SK-N-SH treated with all-trans-retinoic acid at 6 μM for 48 hours (cell line): ENCODE measurements around the gene ST6GALNAC1.
A peak's percentile ranks its signal among the peaks of the same experiment; 100 is the strongest.

Source experiments
- ATAC-seq: fragments of 200-7000 bp; cut with Tn5 transposase; 3 replicates; pipeline ENCODE4 v1.9.1; 2020; ENCODE audit warnings: mild to moderate bottlenecking, moderate library complexity
- ARNTL ChIP-seq: fragments of 450-650 bp; formaldehyde crosslinking; IDR thresholded peaks from 2 replicates; pipeline ENCODE4 v1.5.0; 2020; ENCODE audit warnings: low read depth, mild to moderate bottlenecking, moderate library complexity, borderline replicate concordance
- CREB5 ChIP-seq: fragments of 250-450 bp; sonication (Bioruptor Pico); IDR thresholded peaks from 2 replicates; pipeline ENCODE4 v1.5.1; 2020; ENCODE audit warnings: low read depth, mild to moderate bottlenecking, moderate library complexity
- CSDC2 ChIP-seq: fragments of 250-450 bp; sonication (Bioruptor Pico); IDR thresholded peaks from 2 replicates; pipeline ENCODE4 v1.5.0; 2020; ENCODE audit warnings: mild to moderate bottlenecking, moderate library complexity
- CSRNP3 ChIP-seq: fragments of 250-450 bp; sonication (Bioruptor Pico); IDR thresholded peaks from 2 replicates; pipeline ENCODE4 v1.5.1; 2021; ENCODE audit warnings: mild to moderate bottlenecking, moderate library complexity
- GLIS3 ChIP-seq: fragments of 250-450 bp; sonication (Bioruptor Pico); IDR thresholded peaks from 2 replicates; pipeline ENCODE4 v1.5.0; 2020; ENCODE audit warnings: mild to moderate bottlenecking, moderate library complexity
- ISL1 ChIP-seq: fragments of 250-450 bp; sonication (Bioruptor Pico); IDR thresholded peaks from 2 replicates; pipeline ENCODE4 v2.1.2; 2022; ENCODE audit warnings: mild to moderate bottlenecking, moderate library complexity
- OSR1 ChIP-seq: fragments of 250-450 bp; sonication (Bioruptor Pico); IDR thresholded peaks from 2 replicates; pipeline ENCODE4 v1.8.0; 2022; ENCODE audit warnings: moderate library complexity, mild to moderate bottlenecking, inconsistent platforms
- PATZ1 ChIP-seq: fragments of 250-450 bp; sonication (Bioruptor Pico); IDR thresholded peaks from 2 replicates; pipeline ENCODE4 v1.8.0; 2020; ENCODE audit warnings: mild to moderate bottlenecking, moderate library complexity, borderline replicate concordance
- POU6F1 ChIP-seq: fragments of 250-450 bp; sonication (Bioruptor Pico); IDR thresholded peaks from 2 replicates; pipeline ENCODE4 v1.8.0; 2021; ENCODE audit warnings: low read depth, mild to moderate bottlenecking, moderate library complexity, borderline replicate concordance
- RARB ChIP-seq: fragments of 250-450 bp; sonication (Bioruptor Pico); IDR thresholded peaks from 2 replicates; pipeline ENCODE4 v1.8.0; 2021; ENCODE audit warnings: mild to moderate bottlenecking, moderate library complexity
- SNAI2 ChIP-seq: fragments of 250-450 bp; sonication (Bioruptor Pico); IDR thresholded peaks from 2 replicates; pipeline ENCODE4 v1.5.0; 2020; ENCODE audit warnings: mild to moderate bottlenecking, moderate library complexity
- TCF4 ChIP-seq: fragments of 250-450 bp; sonication (Bioruptor Pico); IDR thresholded peaks from 2 replicates; pipeline ENCODE4 v1.8.0; 2021; ENCODE audit warnings: mild to moderate bottlenecking, moderate library complexity, borderline replicate concordance
- TOX ChIP-seq: fragments of 250-450 bp; sonication (Bioruptor Pico); IDR thresholded peaks from 2 replicates; pipeline ENCODE4 v1.8.0; 2021; ENCODE audit warnings: mild to moderate bottlenecking, moderate library complexity, borderline replicate concordance
- TSHZ2 ChIP-seq: fragments of 250-450 bp; sonication (Bioruptor Pico); IDR thresholded peaks from 2 replicates; pipeline ENCODE4 v1.5.0; 2020; ENCODE audit warnings: mild to moderate bottlenecking, moderate library complexity
- ZC3H10 ChIP-seq: fragments of 250-450 bp; sonication (Bioruptor Pico); IDR thresholded peaks from 2 replicates; pipeline ENCODE4 v1.5.1; 2021; ENCODE audit warnings: mild to moderate bottlenecking, moderate library complexity
- ZFP3 ChIP-seq: fragments of 250-450 bp; sonication (Bioruptor Pico); IDR thresholded peaks from 2 replicates; pipeline ENCODE4 v1.5.0; 2020; ENCODE audit warnings: mild to moderate bottlenecking, moderate library complexity
- ZNF565 ChIP-seq: fragments of 450-650 bp; formaldehyde crosslinking; conservative IDR thresholded peaks from 2 replicates; pipeline ENCODE4 v1.5.0; 2020; ENCODE audit warnings: low read depth, mild to moderate bottlenecking, moderate library complexity
- ZNF70 ChIP-seq: fragments of 450-650 bp; formaldehyde crosslinking; IDR thresholded peaks from 2 replicates; pipeline ENCODE4 v1.5.0; 2020; ENCODE audit warnings: mild to moderate bottlenecking, moderate library complexity
- ZNF8 ChIP-seq: fragments of 450-650 bp; formaldehyde crosslinking; IDR thresholded peaks from 2 replicates; pipeline ENCODE4 v1.5.0; 2020; ENCODE audit warnings: mild to moderate bottlenecking, moderate library complexity

ST6GALNAC1 gene

GRCh38 chr17:76674600-76674999 is 31.0 kb upstream of the ST6GALNAC1 start (continued):
- no peak for TF ChIP-seq ZNF70 (CRISPR knock-in tag)

GRCh38 chr17:76673729-76674128 is 30.2 kb upstream of the ST6GALNAC1 start:
- TF ChIP-seq TCF4 (peak; percentile 65; the same call in 1 of the 2 replicates), CREB5 (CRISPR knock-in tag) (no peak), TSHZ2 (CRISPR knock-in tag) (peak; percentile 77)
- ATAC-seq, result peak; percentile 4; the same call in 1 of the 3 replicates

GRCh38 chr17:76672892-76673291 is 29.3 kb upstream of the ST6GALNAC1 start:
- no peak for ATAC-seq
- TF ChIP-seq GLIS3 (CRISPR knock-in tag) (no peak), CSDC2 (CRISPR knock-in tag) (no peak), OSR1 (CRISPR knock-in tag) (no peak), ARNTL (CRISPR knock-in tag) (no peak), CREB5 (CRISPR knock-in tag) (no peak), POU6F1 (CRISPR knock-in tag) (no peak), ZFP3 (CRISPR knock-in tag) (no peak), ZNF565 (CRISPR knock-in tag) (no peak), PATZ1 (CRISPR knock-in tag) (no peak), ZNF70 (CRISPR knock-in tag) (no peak), RARB (CRISPR knock-in tag) (no peak), ISL1 (CRISPR knock-in tag) (no peak), ZNF8 (CRISPR knock-in tag) (no peak), CSRNP3 (no peak), ZC3H10 (CRISPR knock-in tag) (no peak), TSHZ2 (CRISPR knock-in tag) (no peak), TOX (no peak), SNAI2 (CRISPR knock-in tag) (no peak)
